GM12872 (cell line): Measurements from ENCODE around the gene CARNS1.

Experiments
- TF ChIP-seq, protein P1 (sequence below): IDR thresholded peaks from 3 replicates; pipeline ENCODE4 v1.5.1; 2011; ENCODE audit warnings: low read depth, mild to moderate bottlenecking, low read length, moderate library complexity; ENCODE audit not compliant: insufficient read depth

CARNS1 gene

DNA sequence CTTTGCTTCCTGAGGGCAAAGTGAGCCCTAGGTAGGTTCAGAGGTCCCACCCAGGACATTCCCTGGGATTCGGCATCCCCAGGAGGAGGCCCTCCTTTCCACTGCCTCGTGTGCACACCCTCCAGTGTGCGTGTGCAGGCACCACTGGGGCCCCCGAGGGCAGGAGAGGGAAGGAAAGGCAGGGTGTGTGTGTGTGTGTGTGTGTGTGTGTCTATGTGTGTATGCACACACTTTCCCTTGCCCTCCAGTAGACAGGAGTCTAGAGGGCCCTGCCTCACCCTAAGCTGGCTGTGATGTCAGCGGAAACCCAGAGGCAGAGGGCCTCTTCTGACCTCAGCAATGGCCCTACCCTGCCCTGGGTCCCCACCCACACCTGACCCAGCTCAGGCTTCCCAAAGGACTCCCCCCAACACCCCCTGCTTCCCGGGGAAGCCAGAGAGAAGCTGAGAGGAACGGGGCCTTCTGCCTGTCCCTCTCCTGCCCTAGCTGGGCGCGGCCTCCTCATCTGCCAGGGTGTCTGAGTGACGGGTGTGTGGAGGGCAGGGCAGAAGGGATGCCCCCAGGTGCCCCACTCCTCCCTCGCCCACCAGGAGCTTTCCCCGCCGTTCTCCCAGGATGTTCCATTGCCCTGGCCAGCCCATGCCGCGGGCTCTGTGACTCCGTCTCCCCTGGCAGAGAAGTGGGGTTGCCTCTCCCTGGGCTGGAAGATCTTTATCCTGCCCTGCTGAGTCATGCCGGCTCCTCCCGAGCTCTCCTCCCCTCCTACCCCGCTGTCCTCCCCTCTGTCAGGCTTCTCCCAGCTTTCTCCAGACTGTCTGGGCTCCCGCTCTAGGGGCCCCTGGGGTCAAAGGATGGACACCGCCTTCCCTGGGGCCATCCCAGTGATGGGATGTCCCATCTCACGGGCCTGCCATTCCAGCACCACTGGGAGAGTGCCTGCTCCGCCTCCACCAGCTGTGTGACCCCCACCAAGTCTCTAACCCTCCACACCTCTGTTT is 36.1 kb upstream of the CARNS1 start:
- TF ChIP-seq, protein P1, sequence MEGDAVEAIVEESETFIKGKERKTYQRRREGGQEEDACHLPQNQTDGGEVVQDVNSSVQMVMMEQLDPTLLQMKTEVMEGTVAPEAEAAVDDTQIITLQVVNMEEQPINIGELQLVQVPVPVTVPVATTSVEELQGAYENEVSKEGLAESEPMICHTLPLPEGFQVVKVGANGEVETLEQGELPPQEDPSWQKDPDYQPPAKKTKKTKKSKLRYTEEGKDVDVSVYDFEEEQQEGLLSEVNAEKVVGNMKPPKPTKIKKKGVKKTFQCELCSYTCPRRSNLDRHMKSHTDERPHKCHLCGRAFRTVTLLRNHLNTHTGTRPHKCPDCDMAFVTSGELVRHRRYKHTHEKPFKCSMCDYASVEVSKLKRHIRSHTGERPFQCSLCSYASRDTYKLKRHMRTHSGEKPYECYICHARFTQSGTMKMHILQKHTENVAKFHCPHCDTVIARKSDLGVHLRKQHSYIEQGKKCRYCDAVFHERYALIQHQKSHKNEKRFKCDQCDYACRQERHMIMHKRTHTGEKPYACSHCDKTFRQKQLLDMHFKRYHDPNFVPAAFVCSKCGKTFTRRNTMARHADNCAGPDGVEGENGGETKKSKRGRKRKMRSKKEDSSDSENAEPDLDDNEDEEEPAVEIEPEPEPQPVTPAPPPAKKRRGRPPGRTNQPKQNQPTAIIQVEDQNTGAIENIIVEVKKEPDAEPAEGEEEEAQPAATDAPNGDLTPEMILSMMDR = no peak

DNA sequence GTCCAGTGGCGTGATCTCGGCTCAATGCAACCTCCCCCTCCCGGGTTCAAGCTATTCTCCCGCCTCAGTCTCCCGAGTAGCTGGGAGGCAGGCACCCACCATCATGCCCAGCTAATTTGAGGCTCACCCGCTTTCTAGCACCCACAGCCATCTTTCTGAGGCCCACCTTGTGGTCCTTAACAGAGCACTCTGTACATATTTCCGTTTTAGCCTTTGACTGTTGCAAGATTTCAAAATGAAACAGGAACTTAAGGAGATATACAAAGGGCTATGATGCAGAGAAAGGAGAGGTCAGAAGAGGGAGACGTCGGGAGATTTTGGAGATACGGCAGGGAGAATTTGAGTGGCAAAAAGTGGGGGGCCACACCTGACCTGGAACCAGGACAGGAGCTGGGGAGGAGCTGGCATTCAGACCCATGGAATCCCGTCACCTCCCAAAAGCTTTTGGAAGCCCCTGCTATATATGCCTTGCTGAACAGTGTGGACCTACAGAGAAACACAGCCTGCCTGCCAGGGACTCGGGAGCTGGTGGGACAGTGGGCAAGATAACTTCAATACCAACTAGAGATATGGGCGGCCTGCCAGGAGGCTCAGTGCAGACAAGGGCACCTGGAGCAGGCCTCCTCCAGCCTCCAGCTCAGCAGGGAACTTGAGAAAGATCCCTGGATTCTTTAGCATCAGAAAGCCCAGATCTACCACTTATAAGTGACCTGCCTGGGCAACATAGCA is 34.1 kb upstream of the CARNS1 start:
- TF ChIP-seq, protein P1 = no peak

DNA sequence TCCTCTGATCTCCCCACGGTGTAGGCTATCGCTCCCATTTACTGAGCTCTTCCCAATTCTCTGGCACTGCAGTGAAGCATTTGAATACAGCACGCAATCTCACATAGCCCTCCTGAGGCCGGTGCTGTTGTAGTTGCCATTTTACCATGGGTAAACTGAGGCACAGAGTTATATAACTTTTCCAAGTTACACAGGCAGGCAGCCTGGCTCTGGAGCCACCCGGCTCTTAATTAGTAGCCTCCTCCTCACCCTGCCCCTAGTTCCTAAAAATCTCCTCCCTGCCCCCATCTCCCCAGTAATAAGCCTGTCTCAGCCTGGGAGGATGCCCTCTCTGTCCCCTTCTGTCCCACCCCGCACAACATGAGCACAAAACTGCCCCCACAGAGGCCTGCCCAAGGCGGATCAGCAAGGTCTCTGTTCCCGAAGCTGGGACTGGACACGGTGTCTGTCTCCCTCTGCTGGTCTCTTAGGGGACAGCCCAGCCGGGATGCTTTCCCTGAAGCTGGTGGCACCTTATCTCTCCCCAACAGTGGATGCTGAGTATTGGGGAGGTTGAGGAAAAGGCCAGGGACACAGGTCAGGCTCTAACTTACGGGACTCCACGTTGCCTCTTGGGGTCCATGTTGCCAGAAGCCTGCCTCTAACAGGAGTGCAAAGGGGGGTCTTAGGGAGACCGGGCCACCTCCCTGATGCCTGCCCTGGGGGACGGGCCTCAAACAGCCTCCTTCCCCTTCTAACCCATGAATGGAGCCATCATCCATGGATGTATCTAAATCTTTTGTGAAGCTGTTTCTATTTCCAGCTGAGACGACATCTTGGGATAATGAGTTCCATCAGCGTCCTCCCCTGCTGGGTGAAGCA is 33.0 kb upstream of the CARNS1 start:
- TF ChIP-seq, protein P1 = peak; percentile 100

- TF ChIP-seq, protein P1 = no peak
Observed at GRCh38 chr11:67384851-67385366, 30.6 kb upstream of the CARNS1 start.

DNA sequence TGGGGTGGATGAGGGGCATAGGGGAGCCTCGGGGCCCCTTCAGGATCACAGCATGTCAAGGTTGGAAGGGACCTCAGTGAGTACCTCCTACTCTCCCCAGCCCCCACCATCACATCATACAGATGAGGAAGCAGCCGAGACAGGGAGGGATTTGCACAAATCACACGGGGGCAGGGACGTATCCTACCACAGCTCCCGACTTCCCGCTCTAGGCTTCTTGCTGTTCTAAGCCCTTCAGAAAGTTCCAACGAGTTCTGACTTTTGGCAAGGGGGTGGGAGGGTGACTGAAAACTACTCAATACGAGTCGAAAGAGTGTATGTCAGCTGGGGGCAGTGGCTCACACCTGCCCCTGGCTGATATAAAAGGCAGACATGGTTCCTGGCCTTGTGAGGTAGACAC is 28.4 kb upstream of the CARNS1 start:
- TF ChIP-seq, protein P1 = no peak

GRCh38 chr11:67387518-67387917 is 28.0 kb upstream of the CARNS1 start:
- TF ChIP-seq, protein P1 = no peak

- TF ChIP-seq, protein P1 = peak; percentile 84
Observed at GRCh38 chr11:67389477-67389876, 26.0 kb upstream of the CARNS1 start.
